GM19238 (cell line): ENCODE results near the gene CIDEC.

Source experiments
- DNase-seq: peaks from one replicate; pipeline ENCODE4 v3.0.0; 2011; ENCODE audit warnings: low spot score; ENCODE audit not compliant: insufficient read length

CIDEC gene

GRCh38 chr3:9879830-9880549, at the start of gene CIDEC:
Gene CIDEC, minus strand, starts transcription at chr3:9880253. Its CDS starts 1,767 bp downstream, at chr3:9878486.
- no peak for DNase-seq

DNA sequence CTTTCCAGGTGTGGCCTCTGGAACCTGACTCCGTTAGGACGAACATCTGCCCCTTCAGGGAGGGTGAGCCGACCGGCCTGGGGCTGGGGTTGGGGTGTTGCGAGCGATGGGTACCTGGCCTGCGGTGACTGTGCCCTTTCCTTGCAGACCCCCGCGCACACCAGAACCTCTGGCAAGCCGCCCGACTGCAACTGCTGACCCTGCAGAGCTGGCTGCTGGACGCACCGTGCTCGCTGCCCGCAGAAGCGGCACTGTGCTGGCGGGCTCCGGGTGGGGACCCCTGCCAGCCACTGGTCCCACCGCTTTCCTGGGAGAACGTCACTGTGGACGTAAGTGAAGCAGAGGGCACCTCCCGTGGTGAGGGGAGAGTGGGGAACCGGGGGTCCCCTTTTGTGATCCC, 48.1 kb upstream of the CIDEC start:
- no peak for DNase-seq

DNA sequence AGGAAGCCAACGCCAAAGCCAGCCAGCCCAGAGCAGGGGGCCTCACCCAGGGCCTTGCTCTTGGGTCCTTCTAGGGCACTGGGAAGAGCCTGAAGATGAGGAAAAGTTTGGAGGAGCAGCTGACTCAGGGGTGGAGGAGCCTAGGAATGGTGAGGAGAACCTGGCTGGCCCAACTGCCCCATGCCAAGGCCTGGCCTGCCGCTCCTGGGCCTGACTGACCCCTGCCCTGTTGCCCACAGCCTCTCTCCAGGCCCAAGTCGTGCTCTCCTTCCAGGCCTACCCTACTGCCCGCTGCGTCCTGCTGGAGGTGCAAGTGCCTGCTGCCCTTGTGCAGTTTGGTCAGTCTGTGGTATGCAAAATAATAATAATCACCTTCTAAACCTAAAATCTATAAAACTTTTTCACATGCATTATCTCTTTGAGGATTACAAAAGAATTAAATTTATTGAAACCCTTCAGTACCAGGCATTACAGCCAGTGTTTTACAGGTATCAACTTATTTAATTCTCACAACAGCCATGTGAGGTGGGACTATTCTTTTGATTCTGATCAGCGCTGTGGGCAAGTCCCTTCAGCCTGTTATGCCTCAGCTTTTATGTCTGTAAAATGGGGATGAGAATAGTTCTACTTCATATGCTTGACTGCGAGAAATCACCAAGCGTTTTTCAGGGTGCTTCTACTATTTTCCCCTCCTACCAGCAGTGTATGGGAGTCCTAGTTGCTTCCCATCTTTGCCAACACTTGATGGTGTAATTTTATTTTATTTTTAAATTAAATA, 38.4 kb upstream of the CIDEC start:
- no peak for DNase-seq

GRCh38 chr3:9917820-9918219, 37.8 kb upstream of the CIDEC start:
- no peak for DNase-seq

DNA sequence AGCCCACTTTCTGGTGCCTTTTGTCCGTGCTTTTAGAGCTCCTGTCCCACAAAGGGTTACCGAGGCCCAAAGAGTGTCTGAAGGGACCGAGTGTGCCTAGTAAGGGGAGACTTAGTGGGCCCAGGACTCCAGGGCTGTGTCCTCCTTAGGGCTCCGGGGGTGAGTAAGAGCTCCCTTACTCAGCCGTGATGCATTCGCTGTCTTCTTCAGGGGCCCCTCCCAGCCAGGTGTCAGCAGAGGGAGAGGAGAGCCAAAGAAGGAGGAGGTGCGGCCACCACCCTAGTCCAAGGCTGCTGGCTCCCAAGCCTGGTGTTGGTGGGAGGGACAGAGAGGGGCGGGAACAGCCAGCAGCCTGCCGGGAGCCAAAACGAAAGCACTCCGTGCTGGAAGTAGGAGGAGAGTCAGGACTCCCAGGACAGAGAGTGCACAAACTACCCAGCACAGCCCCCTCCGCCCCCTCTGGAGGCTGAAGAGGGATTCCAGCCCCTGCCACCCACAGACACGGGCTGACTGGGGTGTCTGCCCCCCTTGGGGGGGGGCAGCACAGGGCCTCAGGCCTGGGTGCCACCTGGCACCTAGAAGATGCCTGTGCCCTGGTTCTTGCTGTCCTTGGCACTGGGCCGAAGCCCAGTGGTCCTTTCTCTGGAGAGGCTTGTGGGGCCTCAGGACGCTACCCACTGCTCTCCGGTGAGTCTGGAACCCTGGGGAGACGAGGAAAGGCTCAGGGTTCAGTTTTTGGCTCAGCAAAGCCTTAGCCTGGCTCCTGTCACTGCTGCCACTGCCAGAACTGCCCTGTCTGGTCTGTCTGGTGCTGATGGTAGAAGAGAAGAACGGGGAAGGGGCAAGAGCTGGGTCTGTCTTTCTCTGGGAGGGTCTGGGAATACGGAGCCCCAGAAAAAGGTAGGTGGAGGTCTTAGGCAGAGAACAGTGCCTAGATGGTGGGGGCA, 37.0 kb upstream of the CIDEC start, which contains the start of gene IL17RC:
TSS of gene IL17RC (plus strand) at position 365 of the 947 bp plus-strand sequence. CDS start at position 583, 218 bp downstream.
- DNase-seq: no peak

DNA sequence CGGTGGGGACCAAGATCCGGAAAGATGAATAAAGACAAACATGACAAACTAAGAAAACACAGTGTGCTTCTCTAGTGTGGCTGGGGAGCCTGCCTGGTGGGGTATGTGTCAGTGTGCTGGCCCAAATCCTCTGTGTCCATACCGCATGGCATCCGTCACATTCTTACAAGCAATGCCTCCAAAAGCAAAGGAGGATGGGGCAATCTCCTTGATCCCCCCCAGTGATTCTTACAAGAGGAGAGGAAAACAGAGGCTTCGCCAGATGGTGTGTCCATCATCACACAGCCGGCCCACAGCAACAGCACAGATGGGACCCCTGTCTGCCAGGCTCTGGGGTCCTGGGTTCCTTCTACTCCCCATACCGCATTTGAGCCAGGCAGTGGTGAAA, 36.3 kb upstream of the CIDEC start:
- no peak for DNase-seq

DNA sequence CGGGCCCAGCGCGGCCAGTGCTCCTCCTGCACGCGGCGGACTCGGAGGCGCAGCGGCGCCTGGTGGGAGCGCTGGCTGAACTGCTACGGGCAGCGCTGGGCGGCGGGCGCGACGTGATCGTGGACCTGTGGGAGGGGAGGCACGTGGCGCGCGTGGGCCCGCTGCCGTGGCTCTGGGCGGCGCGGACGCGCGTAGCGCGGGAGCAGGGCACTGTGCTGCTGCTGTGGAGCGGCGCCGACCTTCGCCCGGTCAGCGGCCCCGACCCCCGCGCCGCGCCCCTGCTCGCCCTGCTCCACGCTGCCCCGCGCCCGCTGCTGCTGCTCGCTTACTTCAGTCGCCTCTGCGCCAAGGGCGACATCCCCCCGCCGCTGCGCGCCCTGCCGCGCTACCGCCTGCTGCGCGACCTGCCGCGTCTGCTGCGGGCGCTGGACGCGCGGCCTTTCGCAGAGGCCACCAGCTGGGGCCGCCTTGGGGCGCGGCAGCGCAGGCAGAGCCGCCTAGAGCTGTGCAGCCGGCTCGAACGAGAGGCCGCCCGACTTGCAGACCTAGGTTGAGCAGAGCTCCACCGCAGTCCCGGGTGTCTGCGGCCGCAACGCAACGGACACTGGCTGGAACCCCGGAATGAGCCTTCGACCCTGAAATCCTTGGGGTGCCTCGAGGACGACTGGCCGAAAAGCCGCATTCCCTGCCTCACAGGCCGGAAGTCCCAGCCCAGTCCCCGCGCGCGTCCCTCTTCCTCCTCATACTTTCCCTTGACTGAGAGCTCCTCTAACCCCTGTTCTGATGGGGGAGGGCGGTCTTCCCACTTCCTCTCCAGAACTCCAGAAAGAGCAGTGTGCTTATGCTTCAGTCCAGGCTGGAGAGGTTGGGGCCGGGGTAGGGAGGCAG, 35.4 kb upstream of the CIDEC start:
- DNase-seq: peak; percentile 28

DNA sequence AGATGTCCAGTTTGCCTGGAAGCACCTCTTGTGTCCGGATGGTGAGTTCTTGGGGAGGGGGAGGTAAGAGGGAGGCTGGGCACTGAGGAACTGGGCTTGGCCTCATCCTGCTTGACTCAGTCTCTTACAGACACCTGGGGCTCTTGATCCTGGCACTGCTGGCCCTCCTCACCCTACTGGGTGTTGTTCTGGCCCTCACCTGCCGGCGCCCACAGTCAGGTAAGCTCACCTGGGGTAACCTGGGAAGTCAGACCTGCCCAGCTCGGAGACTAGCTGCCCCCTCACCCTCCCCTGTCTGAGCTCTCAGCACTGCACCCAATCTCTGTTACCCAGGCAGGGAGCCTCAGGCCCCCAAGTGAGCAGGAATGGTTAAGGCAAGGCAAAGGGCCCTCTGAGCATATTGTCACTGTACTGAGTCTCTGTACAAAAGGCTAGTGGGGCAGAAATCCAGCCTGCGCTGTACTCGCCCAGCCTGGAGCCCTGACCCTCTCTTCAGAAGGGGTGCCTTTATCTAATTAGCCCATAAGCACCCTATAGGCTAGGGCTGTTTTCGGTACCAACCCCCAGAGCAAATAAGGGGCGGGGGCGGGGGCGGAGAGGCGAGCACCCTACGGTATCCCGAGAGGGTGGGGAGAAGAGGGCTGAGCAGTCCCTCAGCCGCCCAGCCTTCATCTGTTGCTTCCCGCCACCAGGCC, 34.7 kb upstream of the CIDEC start:
- no peak for DNase-seq

DNA sequence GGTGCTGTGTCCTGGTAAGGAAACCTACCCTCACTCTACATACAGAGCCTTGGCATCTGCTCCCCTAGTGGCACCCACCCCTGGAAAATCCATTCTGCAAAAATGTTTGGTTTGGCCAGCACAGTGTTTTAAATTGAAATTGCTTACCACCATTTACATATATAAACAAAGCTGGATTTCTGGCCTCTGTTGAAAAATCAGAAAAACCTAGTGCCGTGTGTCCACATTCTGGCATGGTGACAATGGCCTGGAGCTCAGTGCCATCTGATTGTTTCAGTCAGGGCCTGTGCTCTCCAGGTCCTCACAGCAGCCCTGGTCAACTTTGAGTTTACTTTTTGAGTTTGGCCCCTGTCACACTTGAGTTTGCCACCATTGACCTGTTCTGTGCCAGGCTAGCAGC, 34.0 kb upstream of the CIDEC start:
- no peak for DNase-seq

GRCh38 chr3:9913601-9914000, 33.5 kb upstream of the CIDEC start:
- DNase-seq: no peak

GRCh38 chr3:9912294-9912935, 32.4 kb upstream of the CIDEC start:
- no peak for DNase-seq

DNA sequence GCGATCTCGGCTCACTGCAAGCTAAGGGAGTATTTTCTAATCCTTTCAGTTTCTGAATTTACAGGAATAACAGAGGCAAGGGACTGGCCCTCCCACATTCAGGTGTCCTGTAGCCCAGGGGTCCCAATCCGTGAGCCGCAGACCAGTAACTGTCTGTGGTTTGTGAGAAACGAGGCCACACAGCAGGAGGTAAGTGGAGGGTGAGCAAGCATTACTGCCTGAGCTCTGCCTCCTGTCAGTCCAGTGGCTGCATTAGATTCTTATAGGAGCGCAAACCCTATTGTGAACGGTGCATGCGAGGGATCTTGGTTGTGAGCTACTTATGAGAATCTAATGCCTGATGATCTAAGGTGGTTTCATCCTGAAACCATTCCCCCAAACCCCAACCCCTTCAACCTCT, 31.8 kb upstream of the CIDEC start:
- DNase-seq: no peak

DNA sequence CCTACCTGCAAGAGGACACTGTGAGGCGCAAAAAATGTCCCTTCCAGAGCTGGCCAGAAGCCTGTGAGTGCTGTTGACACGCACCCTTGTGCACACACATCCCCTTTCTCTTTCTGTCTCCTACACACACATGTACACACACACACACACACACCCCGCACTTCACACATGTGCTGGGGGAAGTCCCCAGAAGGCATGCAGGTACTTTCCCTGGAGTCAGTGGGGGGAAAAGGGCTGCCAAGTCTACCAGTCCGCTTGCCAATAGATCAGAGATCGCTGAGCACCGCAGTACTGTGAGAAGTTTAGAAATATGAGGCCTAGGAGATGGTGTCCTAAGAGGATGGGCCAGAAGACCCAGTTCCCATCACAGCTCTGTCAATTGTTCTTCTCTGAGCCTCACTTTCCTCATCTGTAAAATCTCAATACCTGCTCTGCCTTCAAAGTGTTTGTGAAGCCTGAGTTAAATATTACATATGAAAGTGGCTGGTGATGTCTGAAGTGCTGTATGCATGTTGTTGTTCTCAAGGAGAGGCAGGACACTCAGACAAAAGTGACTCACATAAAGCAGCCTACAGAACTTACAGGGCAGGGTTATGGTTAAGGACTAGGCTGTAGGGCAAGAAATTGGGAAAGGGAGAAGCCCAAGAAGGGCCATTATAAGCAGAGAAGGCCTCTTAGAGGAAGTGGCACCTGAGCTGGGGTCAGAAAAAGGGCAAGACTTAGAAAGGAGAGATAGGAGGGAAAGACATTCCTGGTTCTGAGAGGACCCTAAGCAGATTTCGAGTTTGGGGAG, 29.4 kb upstream of the CIDEC start:
- no peak for DNase-seq

DNA sequence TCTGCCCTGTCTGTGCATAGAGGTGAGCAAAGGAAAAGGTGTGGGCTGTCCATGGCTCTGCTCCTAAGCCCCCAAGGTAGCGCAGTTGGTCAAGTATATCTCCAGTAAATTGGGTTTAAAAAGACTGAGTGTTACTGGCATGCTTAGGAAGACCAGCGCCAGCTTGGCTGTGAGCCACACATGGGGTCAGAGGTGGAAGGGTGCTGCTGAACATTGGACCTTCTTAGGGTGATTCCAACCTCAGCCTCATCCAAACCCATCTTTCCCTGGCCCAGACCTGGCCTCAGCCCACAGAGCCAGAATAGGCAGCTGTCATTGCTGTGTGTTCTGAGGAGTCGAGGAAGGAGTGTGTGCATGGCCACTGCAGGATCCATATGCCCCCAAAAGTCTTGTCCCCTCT, 28.2 kb upstream of the CIDEC start:
- DNase-seq: no peak

GRCh38 chr3:9906480-9906879, 26.4 kb upstream of the CIDEC start:
- no peak for DNase-seq

DNA sequence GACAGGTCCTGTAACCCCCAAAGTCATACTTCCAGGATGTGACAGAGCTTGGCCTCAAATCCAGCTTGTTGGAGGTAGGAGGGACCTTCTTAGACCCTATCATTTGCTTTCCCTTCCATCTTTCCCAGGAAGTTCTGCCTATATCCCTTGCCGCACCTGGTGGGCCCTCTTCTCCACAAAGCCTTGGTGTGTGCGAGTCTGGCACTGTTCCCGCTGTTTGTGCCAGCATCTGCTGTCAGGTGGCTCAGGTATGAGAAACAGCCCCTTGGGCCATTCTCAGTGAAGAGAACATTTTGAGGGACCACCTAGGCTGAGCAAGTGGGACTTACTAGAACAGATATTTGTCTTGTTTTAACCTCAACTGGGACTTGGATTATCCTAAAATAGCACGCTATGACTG, 23.9 kb upstream of the CIDEC start:
- no peak for DNase-seq

DNA sequence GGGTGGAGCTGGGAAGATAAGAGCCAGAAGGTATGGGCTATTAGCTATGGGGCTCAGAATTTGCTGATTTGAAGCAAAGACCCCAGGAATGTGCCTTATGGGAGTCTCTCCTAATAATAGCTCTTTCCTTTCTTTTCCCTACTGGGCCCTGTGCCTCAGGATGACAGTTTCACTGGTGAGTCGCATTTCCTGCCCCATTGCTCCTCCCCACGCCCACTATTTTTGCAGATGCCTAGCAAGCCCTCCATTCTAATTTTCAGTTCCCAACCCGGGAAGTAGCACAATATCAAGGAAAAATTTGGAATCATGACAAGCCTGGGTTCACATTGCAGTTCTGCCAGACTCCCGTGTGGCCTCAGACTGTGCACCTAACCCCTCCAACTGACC, 23.2 kb upstream of the CIDEC start:
- no peak for DNase-seq

DNA sequence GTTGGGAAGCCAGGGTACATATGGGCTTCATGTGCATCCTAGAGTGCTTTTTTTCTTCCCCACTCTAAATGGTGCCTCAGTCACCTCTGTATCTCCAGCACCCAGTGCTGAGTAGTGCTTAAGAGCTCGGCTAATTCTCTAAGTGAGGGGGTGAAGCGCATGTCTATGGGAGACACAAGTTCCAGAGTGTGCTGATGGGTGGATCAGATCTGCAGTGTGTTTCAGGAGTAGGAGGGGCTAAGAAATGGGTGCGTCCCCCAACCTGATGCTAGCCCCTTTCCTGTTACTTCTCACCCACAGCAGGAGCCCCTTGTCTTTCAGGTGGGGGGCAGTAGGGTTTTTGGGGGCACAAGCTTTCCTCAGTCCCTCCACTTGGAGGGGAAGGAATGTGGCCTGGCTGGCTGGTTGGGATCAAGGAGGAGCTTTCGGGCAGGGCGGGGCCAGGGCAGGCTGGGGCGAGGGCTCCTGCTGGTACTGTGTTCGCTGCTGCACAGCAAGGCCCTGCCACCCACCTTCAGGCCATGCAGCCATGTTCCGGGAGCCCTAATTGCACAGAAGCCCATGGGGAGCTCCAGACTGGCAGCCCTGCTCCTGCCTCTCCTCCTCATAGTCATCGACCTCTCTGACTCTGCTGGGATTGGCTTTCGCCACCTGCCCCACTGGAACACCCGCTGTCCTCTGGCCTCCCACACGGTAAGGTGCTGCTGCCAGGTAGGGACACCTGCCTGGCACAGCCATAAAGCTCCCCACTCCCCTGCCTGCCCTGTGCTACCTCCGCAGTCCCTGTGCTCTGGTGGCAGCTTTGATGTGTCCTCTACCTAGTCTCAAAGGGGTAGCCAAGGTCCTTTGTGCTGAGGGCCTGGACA, 22.6 kb upstream of the CIDEC start, which contains the start of gene IL17RE:
TSS of gene IL17RE (plus strand) at position 477 of the 866 bp plus-strand sequence. CDS start at position 562, 85 bp downstream.
- no peak for DNase-seq
